ENCODE measurements around the gene GATC.

GRCh38 chr12:120406069-120406468 lies 40.2 kb upstream of the GATC start:
- TF ChIP-seq FOS (IDR thresholded peaks at IDR 0.05; ENCODE audit: low read depth, low read length) (no peak), POLR2A (IDR thresholded peaks at IDR 0.05; ENCODE audit: low read depth, low read length) (no peak), CTCF (conservative IDR thresholded peaks at IDR 0.05; ENCODE audit: low read depth, low read length) (no peak), RAD21 (IDR thresholded peaks at IDR 0.05; ENCODE audit: low read length) (no peak), USF2 (IDR thresholded peaks at IDR 0.05; ENCODE audit: low read depth, low read length) (no peak), MXI1 (IDR thresholded peaks at IDR 0.05; ENCODE audit: borderline replicate concordance, low read depth, low read length) (no peak), RFX5 (IDR thresholded peaks at IDR 0.05; ENCODE audit: low read depth, low read length) (no peak), MAFK (IDR thresholded peaks at IDR 0.05; ENCODE audit: low read depth, low read length) (no peak), CEBPB (IDR thresholded peaks at IDR 0.05; ENCODE audit: low read depth, low read length) (no peak), SMC3 (IDR thresholded peaks at IDR 0.05; ENCODE audit: low read depth, low read length) (no peak), BHLHE40 (IDR thresholded peaks at IDR 0.05; ENCODE audit: low read depth, low read length) (no peak), NFE2L2 (IDR thresholded peaks at IDR 0.05; ENCODE audit: low read depth, low read length) (no peak)
